Cardiac fibroblast (primary cell): Measurements from ENCODE around the gene GSTT4.
"Not testable (repeated sequence)": the region's sequence is repeated elsewhere in the genome, so short reads cannot be mapped to it uniquely, and the experiment has no call there.

Experiments used
- DNase-seq, 2 donors: peaks; one replicate each; pipeline versions ENCODE4 v3.0.0 to v3.0.0-alpha.2; 2010; ENCODE audit warnings: low read depth in 2 of 2
- H3K4me3 ChIP-seq, 2 donors: replicated peaks in 1 of 2; 1 replicate in 1 of 2; 2 replicates in 1 of 2; pipeline ENCODE4 v1.5.1; 2011; ENCODE audit warnings: low read depth in 2 of 2, low read length in 2 of 2, mild to moderate bottlenecking in 2 of 2, moderate library complexity in 1 of 2
- TF ChIP-seq, protein P1 (sequence below): IDR thresholded peaks from one replicate; pipeline ENCODE4 v1.5.1; 2011; ENCODE audit warnings: low read depth, mild to moderate bottlenecking, low read length, inconsistent platforms

GSTT4 gene

DNA sequence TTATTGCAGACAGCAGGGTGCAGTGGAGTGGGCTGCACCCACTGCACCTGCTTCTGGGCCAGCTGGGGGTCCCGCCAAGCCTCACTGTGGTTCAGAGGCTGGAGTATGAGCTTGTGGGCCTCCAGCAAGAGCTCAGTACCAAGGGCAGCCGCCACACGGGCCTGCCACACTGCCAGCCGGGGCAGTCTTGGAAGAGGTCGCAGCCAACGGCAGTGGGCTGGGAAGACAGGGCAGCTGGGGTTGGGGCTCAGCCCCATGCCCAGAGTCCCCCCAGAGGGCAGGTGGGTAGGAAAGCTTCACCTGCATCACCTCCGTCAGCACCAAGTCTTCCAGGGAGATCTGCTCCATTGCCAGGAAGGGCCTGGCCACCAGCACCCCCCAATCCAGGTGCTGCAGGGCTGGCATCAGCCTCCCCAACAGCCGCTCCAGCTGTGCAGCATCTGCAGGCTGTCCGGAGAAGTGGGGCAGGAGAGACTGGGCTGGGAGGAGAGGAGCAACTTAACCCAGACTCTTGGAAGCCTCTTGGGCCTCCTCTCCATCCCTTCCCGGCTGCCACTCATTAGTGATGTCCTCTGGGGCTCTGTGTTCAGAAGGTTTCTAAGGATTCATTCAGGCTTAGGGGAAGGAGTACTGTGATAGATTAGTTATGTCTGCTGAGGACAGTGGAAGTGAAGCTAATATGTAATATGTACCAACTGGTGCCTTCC, 1.1 kb upstream of the GSTT4 start:
- DNase-seq: no peak
- TF ChIP-seq, protein P1, sequence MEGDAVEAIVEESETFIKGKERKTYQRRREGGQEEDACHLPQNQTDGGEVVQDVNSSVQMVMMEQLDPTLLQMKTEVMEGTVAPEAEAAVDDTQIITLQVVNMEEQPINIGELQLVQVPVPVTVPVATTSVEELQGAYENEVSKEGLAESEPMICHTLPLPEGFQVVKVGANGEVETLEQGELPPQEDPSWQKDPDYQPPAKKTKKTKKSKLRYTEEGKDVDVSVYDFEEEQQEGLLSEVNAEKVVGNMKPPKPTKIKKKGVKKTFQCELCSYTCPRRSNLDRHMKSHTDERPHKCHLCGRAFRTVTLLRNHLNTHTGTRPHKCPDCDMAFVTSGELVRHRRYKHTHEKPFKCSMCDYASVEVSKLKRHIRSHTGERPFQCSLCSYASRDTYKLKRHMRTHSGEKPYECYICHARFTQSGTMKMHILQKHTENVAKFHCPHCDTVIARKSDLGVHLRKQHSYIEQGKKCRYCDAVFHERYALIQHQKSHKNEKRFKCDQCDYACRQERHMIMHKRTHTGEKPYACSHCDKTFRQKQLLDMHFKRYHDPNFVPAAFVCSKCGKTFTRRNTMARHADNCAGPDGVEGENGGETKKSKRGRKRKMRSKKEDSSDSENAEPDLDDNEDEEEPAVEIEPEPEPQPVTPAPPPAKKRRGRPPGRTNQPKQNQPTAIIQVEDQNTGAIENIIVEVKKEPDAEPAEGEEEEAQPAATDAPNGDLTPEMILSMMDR: no peak
- H3K4me3 ChIP-seq: no peak overlapping the region

- TF ChIP-seq, protein P1: no peak
- no peak for DNase-seq
- no peak overlapping the region for H3K4me3 ChIP-seq
Measured at GRCh38 chr22:24003887-24004286, 1.4 kb downstream of the GSTT4 start.

DNA sequence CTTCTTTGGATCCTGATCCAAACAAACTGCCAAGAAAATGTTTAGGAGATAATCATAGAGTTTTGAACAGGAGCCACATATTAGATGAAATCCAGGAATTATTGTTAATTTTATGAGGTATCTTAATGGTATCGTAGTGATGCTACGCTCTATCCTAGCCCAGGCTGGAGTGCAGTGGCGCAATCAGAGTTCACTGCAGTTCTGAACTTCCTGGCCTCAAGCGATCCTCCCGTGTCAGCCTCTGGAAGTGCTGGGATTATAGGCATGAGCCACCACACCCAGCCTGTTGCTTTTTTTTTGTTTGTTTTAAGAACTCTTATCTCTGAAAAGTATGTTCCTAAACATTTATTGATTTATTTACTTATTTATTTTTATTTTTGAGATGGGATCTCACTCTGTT, 2.4 kb downstream of the GSTT4 start:
- TF ChIP-seq, protein P1: no peak
- DNase-seq: no peak
- H3K4me3 ChIP-seq: no peak overlapping the region

DNA sequence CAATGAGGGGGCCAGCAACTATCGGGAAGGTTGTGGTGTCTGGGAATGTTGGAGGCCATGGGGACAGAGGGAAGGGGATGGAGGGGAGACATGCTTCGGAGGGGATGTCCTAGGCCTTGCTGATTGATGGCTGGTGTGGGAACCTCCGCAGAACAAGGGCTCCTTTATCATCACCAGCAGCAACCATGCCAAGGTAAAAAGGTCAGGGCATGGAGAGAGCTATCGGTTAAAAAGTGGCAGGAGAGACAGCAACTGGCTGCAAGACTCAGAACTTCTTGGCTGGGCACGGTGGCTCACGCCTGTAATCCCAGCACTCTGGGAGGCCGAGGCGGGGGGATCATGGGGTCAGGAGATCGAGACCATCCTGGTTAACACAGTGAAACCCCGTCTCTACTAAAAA, 3.0 kb downstream of the GSTT4 start:
- TF ChIP-seq, protein P1: no peak
- no peak overlapping the region for H3K4me3 ChIP-seq
- no peak for DNase-seq

DNA sequence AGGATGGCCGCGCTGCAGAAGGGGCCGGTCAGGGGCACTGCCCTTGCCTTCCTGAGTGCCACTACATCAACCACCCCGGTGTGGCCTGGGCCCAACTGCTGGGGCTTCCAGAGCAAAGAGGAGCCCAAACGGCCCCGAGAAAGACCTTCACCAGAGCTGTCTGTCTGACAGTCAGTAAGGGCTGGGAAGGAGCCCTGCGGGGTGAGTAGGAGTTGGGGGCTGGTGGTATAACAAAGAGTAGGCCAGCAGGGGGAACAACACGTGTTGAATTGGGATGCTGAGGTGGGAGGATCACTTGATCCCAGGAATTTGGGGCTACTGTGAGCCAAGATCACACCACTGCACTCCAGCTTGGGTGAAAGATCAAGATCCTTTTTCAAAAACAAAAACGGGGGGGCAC, 3.9 kb downstream of the GSTT4 start:
- no peak overlapping the region for H3K4me3 ChIP-seq
- TF ChIP-seq, protein P1: no peak
- no peak for DNase-seq

GRCh38 chr22:23999779-24000178, 5.5 kb downstream of the GSTT4 start:
- H3K4me3 ChIP-seq, DNase-seq: not testable (repeated sequence)

- DNase-seq: no peak
- no peak overlapping the region for H3K4me3 ChIP-seq
- TF ChIP-seq, protein P1: no peak
Measured at GRCh38 chr22:23997092-23997491, 8.2 kb downstream of the GSTT4 start.

- DNase-seq, H3K4me3 ChIP-seq: not testable (repeated sequence)
Measured at GRCh38 chr22:23993581-23994177, 11.6 kb downstream of the GSTT4 start.

DNA sequence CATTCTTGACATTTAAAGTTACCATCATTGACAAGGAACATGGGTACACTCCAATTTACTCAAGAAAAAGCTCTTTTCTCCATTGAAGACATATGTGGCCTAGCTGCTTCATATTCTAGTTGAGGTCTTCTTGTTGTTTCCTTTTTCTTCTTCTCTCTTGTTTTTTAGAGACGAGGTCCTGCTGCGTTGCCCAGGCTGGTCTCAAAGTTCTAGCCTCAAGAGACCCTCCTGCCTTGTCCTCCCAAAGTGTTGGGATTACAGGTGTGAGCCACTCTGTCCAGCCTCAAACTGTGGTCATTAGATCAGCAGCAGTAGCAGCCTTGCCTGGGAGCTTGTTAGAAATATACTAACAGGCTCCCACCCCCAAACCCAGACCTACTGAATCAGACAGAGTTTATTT, 12.2 kb downstream of the GSTT4 start:
- not testable (repeated sequence) for H3K4me3 ChIP-seq, DNase-seq

DNA sequence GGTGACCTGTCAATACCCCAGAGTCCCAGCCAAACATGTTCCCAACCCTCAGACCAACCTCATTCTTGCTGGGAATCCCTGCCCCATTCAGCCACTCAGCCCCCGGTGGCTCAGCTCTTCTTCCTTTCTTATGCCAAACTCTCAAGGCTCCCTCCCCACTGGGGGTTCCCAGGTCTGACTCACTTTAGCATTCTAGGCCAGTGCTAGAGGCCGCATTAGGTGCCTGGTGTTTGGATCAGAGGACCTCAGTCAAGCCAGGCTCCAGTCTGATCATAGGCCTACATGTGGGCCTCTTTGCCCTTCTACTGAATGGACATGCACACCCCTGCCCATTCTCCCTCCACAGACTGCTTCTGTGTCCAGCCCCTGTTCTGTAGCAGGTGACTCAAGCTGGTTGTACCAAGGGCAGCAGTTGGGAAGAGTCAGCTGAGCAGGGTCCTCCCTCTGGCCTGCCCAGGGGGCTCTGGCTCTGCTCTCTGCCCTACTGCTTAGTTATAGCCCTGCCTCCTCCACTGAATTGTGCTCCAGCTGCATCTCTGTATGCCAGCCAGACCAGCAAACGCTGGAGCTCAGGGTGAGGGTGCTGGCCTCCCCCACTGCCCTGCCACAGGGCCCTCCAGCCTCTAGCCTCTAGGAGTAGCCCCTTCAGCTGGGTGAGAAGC, 15.5 kb downstream of the GSTT4 start:
- not testable (repeated sequence) for H3K4me3 ChIP-seq
- DNase-seq: peak in 1 of 2 donors; percentile 51
